HEK293 (cell line): Measurements from ENCODE around the gene PDE1C.

Experiments
- CTCF ChIA-PET: fragments of 350-600 bp; formaldehyde crosslinking; extraction: SDS; loops from one replicate; lab custom pipeline; 2021; ENCODE audit warnings: antibody characterized with exemption; lab: Yijun Ruan, JAX
- POLR2A ChIA-PET: fragments of 300-600 bp; formaldehyde crosslinking; extraction: SDS; loops from one replicate; lab custom pipeline; 2020; ENCODE audit warnings: antibody characterized with exemption, inconsistent platforms; lab: Yijun Ruan, JAX
- H3K27ac ChIP-seq: fragments of 200-500 bp; sonication (Bioruptor generic); 2 replicates; pipeline ENCODE4 v1.5.1; 2014; ENCODE audit warnings: low read depth, low read length, control low read depth, inconsistent platforms; ENCODE audit errors: extremely low read depth
- H3K36me3 ChIP-seq, 2 experiments: fragments of 200-500 bp in 1 of 2; sonication (Bioruptor generic) in 1 of 2; 1 replicate in 1 of 2; 2 replicates in 1 of 2; pipeline ENCODE4 v1.5.1; 2014 to 2017; ENCODE audit warnings: inconsistent platforms in 2 of 2, low read length in 2 of 2; ENCODE audit not compliant: control insufficient read depth in 2 of 2, insufficient read depth in 1 of 2
- H3K4me1 ChIP-seq: fragments of 200-500 bp; sonication (Bioruptor generic); 2 replicates; pipeline ENCODE4 v1.5.1; 2014; ENCODE audit warnings: mild to moderate bottlenecking, low read length, inconsistent platforms; ENCODE audit not compliant: control insufficient read depth, insufficient read depth
- H3K4me3 ChIP-seq: 2 replicates; pipeline ENCODE4 v1.5.1; 2011; ENCODE audit warnings: low read depth, mild to moderate bottlenecking, control low read depth, low read length, moderate library complexity
- H3K9me3 ChIP-seq: fragments of 200-500 bp; sonication (Bioruptor generic); 2 replicates; pipeline ENCODE4 v1.5.1; 2014; ENCODE audit warnings: low read depth, low read length, inconsistent platforms; ENCODE audit not compliant: control insufficient read depth, insufficient read depth
- BCL11B ChIP-seq: fragments of 450-650 bp; formaldehyde crosslinking; IDR thresholded peaks from 2 replicates; pipeline ENCODE4 v1.5.1; 2016; ENCODE audit warnings: low read depth, missing biosample characterization, missing genetic modification characterization
- IKZF3 ChIP-seq: fragments of 450-650 bp; IDR thresholded peaks from 2 replicates; pipeline ENCODE4 v1.5.0; 2018; ENCODE audit warnings: missing biosample characterization, mild to moderate bottlenecking, missing genetic modification characterization, moderate library complexity
- ZNF114 ChIP-seq: fragments of 450-650 bp; formaldehyde crosslinking; IDR thresholded peaks from 2 replicates; pipeline ENCODE4 v1.5.0; 2017; ENCODE audit warnings: missing biosample characterization, missing genetic modification characterization
- ZNF132 ChIP-seq: fragments of 450-650 bp; formaldehyde crosslinking; IDR thresholded peaks from 2 replicates; pipeline ENCODE4 v1.5.1; 2017; ENCODE audit warnings: missing biosample characterization, missing genetic modification characterization, borderline replicate concordance
- ZNF133 ChIP-seq: fragments of 450-650 bp; formaldehyde crosslinking; IDR thresholded peaks from 2 replicates; pipeline ENCODE4 v1.5.1; 2016; ENCODE audit warnings: missing biosample characterization, missing genetic modification characterization
- ZNF175 ChIP-seq: fragments of 450-650 bp; formaldehyde crosslinking; IDR thresholded peaks from 2 replicates; pipeline ENCODE4 v1.5.1; 2016; ENCODE audit warnings: missing biosample characterization, missing genetic modification characterization
- ZNF223 ChIP-seq: fragments of 450-650 bp; formaldehyde crosslinking; IDR thresholded peaks from 2 replicates; pipeline ENCODE4 v1.5.1; 2016; ENCODE audit warnings: missing biosample characterization, missing genetic modification characterization
- ZNF24 ChIP-seq: fragments of 450-650 bp; formaldehyde crosslinking; IDR thresholded peaks from 2 replicates; pipeline ENCODE4 v1.5.1; 2016; ENCODE audit warnings: missing biosample characterization, missing genetic modification characterization
- ZNF473 ChIP-seq: fragments of 450-650 bp; formaldehyde crosslinking; IDR thresholded peaks from 2 replicates; pipeline ENCODE4 v1.5.1; 2017; ENCODE audit warnings: missing biosample characterization, missing genetic modification characterization
- ZNF521 ChIP-seq: fragments of 450-650 bp; formaldehyde crosslinking; IDR thresholded peaks from 2 replicates; pipeline ENCODE4 v1.5.1; 2017; ENCODE audit warnings: missing biosample characterization, mild to moderate bottlenecking, missing genetic modification characterization
- ZNF585B ChIP-seq: fragments of 450-650 bp; formaldehyde crosslinking; IDR thresholded peaks from 2 replicates; pipeline ENCODE4 v1.5.1; 2016; ENCODE audit warnings: missing biosample characterization, missing genetic modification characterization
- ZNF664 ChIP-seq: fragments of 450-650 bp; formaldehyde crosslinking; IDR thresholded peaks from 2 replicates; pipeline ENCODE4 v1.5.1; 2016; ENCODE audit warnings: missing biosample characterization, missing genetic modification characterization
- ZNF792 ChIP-seq: fragments of 450-650 bp; formaldehyde crosslinking; IDR thresholded peaks from 2 replicates; pipeline ENCODE4 v1.5.1; 2016; ENCODE audit warnings: missing biosample characterization, missing genetic modification characterization
- TF ChIP-seq, protein P1 (sequence below): fragments of 450-650 bp; formaldehyde crosslinking; IDR thresholded peaks from 2 replicates; pipeline ENCODE4 v1.5.1; 2017; ENCODE audit warnings: missing biosample characterization, missing genetic modification characterization
- TF ChIP-seq, protein P2 (sequence below): fragments of 450-650 bp; formaldehyde crosslinking; IDR thresholded peaks from 2 replicates; pipeline ENCODE4 v1.5.1; 2016; ENCODE audit warnings: missing biosample characterization, missing genetic modification characterization, borderline replicate concordance
- TF ChIP-seq, protein P3 (sequence below): fragments of 450-650 bp; formaldehyde crosslinking; IDR thresholded peaks from 2 replicates; pipeline ENCODE4 v1.5.1; 2016; ENCODE audit warnings: missing biosample characterization, missing genetic modification characterization
- TF ChIP-seq, protein P4 (sequence below): fragments of 450-650 bp; IDR thresholded peaks from 2 replicates; pipeline ENCODE4 v1.5.1; 2018; ENCODE audit warnings: missing biosample characterization, missing genetic modification characterization
- TF ChIP-seq, protein P5 (sequence below): fragments of 450-650 bp; formaldehyde crosslinking; IDR thresholded peaks from 2 replicates; pipeline ENCODE4 v1.5.1; 2016; ENCODE audit warnings: missing biosample characterization, missing genetic modification characterization

PDE1C gene

DNA sequence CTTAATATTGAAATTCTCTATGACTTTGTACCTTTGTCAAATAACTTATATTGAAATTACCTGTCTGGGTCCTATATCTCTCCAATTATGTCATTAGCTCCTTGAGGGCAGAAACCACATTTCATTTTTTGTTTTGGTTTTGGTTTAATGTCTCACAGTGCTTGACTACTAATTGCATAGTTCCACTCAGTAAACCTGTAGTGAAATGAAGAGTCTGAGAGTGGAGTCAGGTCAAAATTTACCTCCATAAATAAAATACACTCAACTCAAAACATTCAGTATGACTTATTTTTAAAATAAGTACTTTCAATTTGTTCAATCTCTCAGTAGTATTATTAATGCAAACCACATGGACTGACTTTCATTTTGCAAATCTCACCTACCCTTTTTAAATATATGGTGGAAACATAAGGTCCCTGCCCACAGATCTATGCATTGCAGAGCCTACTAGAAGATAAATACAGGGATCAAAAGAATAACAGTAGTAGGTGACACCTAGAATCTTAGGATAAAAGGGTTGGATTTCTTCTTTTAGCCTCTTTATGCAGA, 32.5 kb downstream of the PDE1C start:
- no peaks in the 10 kb centered on the region for H3K9me3 ChIP-seq
- CTCF ChIA-PET, result no interaction called here
- H3K36me3 ChIP-seq, result no peaks in the 10 kb centered on the region
- H3K4me1 ChIP-seq, result no peaks in the 10 kb centered on the region
- no peak overlapping the region for H3K27ac ChIP-seq
- POLR2A ChIA-PET, result no interaction called here
- no peak for TF ChIP-seq ZNF175
- TF ChIP-seq BCL11B (tag by site-specific recombination), result no peak
- no peak for TF ChIP-seq ZNF223 (tag by site-specific recombination)
- no peak for TF ChIP-seq ZNF133
- no peak for TF ChIP-seq ZNF664 (tag by site-specific recombination)
- TF ChIP-seq ZNF114 (tag by site-specific recombination), result no peak
- TF ChIP-seq, protein P1, sequence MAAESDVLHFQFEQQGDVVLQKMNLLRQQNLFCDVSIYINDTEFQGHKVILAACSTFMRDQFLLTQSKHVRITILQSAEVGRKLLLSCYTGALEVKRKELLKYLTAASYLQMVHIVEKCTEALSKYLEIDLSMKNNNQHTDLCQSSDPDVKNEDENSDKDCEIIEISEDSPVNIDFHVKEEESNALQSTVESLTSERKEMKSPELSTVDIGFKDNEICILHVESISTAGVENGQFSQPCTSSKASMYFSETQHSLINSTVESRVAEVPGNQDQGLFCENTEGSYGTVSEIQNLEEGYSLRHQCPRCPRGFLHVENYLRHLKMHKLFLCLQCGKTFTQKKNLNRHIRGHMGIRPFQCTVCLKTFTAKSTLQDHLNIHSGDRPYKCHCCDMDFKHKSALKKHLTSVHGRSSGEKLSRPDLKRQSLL (tag by site-specific recombination), result no peak
- no peak for TF ChIP-seq ZNF585B
- TF ChIP-seq IKZF3 (tag by site-specific recombination), result no peak
- TF ChIP-seq ZNF473 (tag by site-specific recombination), result no peak
- TF ChIP-seq, protein P2, sequence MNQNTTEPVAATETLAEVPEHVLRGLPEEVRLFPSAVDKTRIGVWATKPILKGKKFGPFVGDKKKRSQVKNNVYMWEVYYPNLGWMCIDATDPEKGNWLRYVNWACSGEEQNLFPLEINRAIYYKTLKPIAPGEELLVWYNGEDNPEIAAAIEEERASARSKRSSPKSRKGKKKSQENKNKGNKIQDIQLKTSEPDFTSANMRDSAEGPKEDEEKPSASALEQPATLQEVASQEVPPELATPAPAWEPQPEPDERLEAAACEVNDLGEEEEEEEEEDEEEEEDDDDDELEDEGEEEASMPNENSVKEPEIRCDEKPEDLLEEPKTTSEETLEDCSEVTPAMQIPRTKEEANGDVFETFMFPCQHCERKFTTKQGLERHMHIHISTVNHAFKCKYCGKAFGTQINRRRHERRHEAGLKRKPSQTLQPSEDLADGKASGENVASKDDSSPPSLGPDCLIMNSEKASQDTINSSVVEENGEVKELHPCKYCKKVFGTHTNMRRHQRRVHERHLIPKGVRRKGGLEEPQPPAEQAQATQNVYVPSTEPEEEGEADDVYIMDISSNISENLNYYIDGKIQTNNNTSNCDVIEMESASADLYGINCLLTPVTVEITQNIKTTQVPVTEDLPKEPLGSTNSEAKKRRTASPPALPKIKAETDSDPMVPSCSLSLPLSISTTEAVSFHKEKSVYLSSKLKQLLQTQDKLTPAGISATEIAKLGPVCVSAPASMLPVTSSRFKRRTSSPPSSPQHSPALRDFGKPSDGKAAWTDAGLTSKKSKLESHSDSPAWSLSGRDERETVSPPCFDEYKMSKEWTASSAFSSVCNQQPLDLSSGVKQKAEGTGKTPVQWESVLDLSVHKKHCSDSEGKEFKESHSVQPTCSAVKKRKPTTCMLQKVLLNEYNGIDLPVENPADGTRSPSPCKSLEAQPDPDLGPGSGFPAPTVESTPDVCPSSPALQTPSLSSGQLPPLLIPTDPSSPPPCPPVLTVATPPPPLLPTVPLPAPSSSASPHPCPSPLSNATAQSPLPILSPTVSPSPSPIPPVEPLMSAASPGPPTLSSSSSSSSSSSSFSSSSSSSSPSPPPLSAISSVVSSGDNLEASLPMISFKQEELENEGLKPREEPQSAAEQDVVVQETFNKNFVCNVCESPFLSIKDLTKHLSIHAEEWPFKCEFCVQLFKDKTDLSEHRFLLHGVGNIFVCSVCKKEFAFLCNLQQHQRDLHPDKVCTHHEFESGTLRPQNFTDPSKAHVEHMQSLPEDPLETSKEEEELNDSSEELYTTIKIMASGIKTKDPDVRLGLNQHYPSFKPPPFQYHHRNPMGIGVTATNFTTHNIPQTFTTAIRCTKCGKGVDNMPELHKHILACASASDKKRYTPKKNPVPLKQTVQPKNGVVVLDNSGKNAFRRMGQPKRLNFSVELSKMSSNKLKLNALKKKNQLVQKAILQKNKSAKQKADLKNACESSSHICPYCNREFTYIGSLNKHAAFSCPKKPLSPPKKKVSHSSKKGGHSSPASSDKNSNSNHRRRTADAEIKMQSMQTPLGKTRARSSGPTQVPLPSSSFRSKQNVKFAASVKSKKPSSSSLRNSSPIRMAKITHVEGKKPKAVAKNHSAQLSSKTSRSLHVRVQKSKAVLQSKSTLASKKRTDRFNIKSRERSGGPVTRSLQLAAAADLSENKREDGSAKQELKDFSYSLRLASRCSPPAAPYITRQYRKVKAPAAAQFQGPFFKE (tag by site-specific recombination), result no peak
- no peak for TF ChIP-seq ZNF521 (tag by site-specific recombination)
- TF ChIP-seq ZNF792 (tag by site-specific recombination), result no peak
- TF ChIP-seq, protein P3, sequence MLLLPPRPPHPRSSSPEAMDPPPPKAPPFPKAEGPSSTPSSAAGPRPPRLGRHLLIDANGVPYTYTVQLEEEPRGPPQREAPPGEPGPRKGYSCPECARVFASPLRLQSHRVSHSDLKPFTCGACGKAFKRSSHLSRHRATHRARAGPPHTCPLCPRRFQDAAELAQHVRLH, result no peak
- TF ChIP-seq, protein P4, sequence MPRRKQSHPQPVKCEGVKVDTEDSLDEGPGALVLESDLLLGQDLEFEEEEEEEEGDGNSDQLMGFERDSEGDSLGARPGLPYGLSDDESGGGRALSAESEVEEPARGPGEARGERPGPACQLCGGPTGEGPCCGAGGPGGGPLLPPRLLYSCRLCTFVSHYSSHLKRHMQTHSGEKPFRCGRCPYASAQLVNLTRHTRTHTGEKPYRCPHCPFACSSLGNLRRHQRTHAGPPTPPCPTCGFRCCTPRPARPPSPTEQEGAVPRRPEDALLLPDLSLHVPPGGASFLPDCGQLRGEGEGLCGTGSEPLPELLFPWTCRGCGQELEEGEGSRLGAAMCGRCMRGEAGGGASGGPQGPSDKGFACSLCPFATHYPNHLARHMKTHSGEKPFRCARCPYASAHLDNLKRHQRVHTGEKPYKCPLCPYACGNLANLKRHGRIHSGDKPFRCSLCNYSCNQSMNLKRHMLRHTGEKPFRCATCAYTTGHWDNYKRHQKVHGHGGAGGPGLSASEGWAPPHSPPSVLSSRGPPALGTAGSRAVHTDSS, result no peak
- TF ChIP-seq, protein P5, sequence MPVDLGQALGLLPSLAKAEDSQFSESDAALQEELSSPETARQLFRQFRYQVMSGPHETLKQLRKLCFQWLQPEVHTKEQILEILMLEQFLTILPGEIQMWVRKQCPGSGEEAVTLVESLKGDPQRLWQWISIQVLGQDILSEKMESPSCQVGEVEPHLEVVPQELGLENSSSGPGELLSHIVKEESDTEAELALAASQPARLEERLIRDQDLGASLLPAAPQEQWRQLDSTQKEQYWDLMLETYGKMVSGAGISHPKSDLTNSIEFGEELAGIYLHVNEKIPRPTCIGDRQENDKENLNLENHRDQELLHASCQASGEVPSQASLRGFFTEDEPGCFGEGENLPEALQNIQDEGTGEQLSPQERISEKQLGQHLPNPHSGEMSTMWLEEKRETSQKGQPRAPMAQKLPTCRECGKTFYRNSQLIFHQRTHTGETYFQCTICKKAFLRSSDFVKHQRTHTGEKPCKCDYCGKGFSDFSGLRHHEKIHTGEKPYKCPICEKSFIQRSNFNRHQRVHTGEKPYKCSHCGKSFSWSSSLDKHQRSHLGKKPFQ (tag by site-specific recombination), result no peak
- no peak for TF ChIP-seq ZNF24 (tag by site-specific recombination)
- TF ChIP-seq ZNF132 (tag by site-specific recombination), result no peak
- no peak overlapping the region for H3K4me3 ChIP-seq
